Right forelimb (tissue), 1 donor: Measurements from ENCODE around the gene RTP5.

Source experiments
- DNase-seq: peaks from one replicate; pipeline ENCODE4 v3.0.0-alpha.2; 2018

Gene RTP5

GRCh38 chr2:241858206-241859016 is 11.1 kb upstream of the RTP5 start, which contains the start of gene PDCD1:
PDCD1 (minus strand) TSS chr2:241858894; CDS start chr2:241858838, 56 bp downstream.
- DNase-seq: no peak

- no peak for DNase-seq
These were observed 10.5 kb upstream of the RTP5 start for GRCh38 chr2:241859017-241859435.

DNA sequence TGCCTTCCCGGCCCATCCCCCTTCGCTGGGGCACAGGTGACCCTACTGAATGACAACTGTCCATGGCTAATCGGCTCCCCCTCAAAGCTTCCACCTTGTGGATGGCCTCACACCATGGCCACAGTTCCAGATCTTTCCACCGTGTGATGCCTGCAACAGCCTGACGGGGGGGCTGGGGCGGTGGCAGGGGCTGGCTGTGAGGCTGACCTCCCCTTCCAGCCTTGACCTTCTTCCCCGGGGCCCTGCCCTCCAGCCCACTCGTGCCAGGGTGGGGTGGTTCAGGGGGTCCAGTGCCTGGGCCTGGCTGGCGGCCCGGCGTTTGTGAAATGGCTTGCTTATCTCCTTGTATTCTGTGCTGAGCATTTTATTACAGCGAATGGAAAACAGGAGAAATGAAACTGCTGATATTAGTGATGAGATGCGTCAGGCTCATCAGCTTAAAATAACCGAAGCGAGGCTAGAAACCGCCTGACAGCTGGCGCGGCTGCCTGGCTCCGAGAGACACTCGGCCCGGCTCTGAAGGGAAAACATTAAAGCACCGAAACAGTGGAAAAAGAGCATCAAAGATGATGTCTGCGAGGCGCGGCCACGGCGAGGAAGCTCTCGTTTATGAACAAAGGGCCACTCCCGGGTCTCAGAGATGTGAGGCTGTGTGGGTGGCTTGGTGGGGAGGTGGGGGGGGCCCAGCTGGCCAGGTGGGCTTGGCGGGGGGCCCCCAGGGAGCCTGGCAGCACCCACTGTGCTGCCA is 9.9 kb upstream of the RTP5 start:
- DNase-seq: no peak

DNA sequence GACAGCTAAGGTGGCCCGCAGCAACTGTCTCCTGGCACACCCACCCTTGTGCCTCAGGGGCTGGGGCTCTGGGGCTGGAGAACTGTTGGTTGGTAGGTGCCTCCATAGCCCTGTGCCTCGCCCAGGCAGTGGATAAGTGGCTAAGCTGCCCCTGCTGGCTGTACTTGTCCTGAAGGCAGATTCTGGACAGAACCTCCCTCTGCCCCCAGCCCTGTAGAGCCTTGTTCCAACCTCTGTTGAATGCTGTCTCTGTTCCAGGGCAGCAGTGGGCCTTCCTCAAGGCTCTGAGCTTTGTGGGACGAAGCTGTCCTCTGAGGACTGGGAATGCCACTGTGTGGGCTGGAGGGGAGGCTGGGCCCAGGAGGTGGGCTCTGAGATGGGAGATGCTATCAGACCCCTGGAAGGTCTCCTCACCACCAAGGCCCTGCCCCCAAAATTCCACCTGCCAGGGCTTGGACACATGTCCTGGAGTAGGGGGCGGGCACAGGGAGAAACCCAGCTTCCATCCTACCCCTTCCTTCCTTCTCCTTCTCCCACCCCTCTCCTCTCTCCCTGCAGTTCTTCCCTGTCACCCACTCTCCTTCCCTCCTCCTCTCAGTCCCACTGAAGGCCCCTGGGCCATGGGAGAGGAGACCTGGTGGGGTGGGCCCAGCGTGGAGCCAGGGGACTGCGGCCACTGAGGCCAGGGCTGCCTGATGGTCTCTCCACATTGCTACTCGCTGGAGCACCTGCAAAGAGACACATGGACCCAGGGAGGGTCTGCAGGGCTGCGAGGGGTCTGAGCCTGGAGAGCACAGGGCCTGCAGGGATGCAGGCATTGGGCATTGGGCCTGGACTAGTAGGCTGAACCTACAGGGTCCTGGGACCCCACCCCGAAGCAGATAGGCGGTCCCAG is 9.1 kb upstream of the RTP5 start:
- no peak for DNase-seq

DNA sequence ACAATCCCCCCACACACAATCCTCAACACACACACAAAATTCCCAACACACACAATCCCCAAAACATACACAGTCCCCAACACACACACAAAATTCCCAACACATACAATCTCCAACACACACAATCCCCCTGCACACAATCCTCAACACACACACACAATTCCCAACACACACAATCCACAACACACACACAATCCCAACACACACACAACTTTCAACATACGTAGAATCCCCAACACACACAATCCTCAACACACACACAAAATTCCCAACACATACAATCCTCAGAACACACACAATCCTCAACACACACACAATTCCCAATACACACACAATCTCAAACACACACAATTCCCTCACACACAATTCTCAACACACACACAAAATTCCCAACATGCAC is 8.3 kb upstream of the RTP5 start:
- no peak for DNase-seq

GRCh38 chr2:241862093-241862492 is 7.4 kb upstream of the RTP5 start:
- no peak for DNase-seq

DNA sequence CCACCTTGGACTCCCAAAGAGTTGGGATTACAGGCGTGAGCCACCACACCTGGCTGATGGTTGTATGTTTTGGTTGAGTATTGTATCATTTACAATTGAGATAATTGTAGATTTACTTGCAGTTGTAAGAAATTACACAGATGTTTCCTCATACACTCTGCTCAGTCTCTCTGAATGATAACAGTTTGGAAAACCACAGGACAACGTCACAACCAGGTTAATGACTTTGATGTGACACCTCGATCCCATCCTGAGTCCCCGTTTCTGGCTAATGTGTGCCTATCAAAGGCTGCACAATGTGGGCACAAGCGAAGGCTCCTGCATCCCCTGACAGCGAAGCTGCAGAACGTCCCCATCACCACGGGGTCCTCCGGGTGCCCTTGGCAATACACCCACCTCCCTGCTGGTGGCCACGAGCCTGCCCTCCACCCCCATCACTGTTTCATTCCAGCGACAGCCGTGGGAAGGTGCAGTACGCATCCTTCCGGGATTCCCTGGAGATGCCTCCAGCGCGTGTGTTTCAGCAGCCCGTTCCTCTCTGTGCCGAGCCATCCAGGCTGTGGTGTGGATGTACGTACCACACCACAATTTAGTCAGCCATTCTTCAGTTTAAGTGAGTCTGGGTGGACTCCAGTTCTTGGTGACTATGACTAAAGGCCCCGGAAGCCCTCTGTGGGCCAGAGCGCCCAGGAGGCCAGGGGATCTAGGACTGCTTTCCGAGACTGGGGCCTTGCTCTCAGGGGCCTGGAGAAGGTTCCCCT is 6.6 kb upstream of the RTP5 start:
- DNase-seq: no peak

- DNase-seq: peak; percentile 74
These were observed 6.0 kb upstream of the RTP5 start for GRCh38 chr2:241863536-241863954.

DNA sequence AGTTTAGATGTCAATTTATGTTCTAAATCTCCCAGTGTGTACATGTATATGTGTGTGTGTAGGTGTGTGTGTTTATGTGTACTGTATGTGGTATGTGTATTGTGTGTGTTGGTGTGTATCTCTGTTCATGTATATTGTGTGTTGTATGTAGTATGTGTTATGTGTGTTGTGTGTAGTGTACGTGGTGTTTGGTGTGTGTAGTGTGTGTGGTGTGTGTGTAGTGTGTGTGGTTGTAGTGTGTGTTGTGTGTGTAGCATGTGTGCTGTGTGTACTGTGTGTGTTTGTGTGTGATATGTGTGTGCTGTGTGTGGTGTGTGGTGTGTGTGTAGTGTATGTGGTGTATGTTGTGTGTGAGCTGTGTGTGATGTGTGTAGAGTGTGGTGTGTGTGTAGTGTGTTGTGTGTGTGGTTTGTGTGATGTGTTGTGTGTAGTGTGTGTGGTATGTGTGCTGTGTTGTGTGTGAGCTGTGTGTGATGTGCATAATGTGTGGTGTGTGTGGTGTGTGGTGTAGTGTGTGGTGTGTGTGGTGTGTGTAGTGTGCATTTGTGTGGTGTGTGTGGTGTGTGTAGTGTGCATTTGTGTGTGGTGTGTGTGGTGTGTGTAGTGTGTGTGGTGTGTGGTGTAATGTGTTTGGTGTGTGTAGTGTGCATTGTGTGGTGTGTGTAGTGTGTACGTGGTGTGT is 5.2 kb upstream of the RTP5 start:
- DNase-seq: no peak

GRCh38 chr2:241864850-241865213 is 4.7 kb upstream of the RTP5 start:
- DNase-seq: no peak

GRCh38 chr2:241865416-241865956 is 4.0 kb upstream of the RTP5 start:
- no peak for DNase-seq

GRCh38 chr2:241865957-241866789 is 3.4 kb upstream of the RTP5 start:
- DNase-seq: peak; percentile 74

DNA sequence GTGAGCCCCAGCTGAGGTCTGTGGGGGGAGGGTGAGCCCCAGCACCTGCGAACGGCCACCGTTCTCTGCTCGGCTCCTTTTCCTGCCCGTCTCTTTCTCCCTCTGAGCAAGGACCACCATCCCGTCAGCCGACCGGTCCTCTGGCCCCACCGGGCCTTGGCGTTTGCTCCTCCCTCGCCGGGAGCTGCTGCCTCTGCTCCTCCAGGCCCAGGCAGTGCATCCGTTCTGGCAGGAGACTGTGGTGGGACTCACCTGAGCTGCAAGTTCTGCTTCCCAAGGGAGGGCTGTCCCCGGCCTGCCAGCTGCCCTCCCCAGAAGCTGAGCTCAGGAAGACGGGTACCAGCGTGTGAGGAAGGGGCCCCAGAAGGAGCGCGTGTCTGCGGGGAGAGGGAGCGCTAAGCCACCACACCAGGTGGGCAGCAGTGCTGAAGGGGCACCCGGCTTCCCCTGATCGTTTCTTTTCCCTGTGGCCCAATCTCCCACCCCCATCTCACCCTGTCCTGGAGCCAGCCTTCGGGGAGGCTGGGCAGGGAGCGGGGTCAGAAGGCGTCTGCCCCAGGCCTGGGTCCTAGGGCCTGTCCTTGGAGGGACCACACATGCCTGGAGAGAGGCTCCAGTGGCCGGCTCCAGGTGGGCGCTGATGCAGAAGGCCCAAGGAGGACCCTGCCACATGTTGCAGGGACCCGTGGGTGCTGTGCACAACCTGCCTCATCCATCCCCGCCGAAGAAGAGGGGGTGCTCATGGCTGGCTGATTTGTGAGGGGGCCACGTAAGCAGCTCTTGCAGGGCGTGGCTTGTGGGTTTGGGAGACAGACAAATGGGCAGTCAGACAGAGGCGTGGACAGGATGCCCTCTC is 2.5 kb upstream of the RTP5 start:
- DNase-seq: no peak

GRCh38 chr2:241867776-241868420 is 1.6 kb upstream of the RTP5 start:
- DNase-seq: no peak

- no peak for DNase-seq
These were observed 858 bp upstream of the RTP5 start for GRCh38 chr2:241868661-241869081.

- no peak for DNase-seq
These were observed 582 bp downstream of the RTP5 start for GRCh38 chr2:241870081-241870541.

DNA sequence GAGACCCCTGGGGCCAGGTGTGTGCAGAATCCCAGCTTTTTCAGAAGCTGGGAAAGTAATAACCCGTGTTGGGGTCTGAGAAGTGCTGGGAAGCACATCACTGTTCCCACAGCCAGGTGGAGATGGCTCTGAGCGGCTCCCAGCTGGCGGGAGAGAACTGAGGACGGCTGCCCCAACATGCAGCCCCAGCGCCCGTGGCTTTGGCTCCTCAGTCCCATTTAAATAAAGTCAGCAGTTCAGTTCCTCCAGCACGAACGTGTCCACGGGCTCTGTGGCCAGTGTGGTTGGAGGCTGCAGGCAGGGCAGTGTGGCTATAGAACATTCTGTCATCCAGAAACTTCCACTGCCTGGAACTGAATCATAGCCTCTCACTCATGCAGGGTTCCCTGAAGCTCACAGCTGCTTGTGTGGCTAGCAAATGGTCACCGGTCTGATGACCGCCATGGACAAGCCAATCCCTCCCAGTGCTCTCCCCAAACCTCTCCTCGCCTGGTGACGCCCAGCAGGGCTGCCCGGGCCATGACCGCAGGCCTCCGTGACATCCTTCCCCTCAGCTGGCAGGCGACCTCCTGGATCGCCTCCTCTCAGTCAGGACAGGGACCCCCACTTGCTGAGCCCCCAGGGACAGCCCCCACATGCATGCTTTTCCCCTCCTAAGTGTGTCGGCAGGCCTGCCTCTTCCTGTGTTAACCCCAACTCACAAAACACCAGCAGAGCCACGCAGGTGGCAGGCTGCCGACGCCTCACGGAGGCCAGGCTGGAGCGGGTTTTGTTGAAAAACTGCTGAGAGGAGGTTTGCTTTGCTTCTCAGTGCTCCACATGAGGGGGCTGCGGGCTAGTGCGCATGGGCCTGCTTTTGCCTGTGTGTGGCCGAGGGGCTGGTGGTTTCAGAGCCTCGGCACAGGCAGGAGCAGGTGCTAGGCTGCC is 1.3 kb downstream of the RTP5 start:
- no peak for DNase-seq
